GM21423 (cell line): ENCODE results near the gene MIF4GD.
"Not testable (repeated sequence)": the region's sequence is repeated elsewhere in the genome, so short reads cannot be mapped to it uniquely, and the experiment has no call there.

Experiments
- ATAC-seq: cut with Tn5 transposase; IDR thresholded peaks from one replicate; pipeline ENCODE4 v1.9.1; 2021; ENCODE audit warnings: mild to moderate bottlenecking, moderate library complexity; ENCODE audit not compliant: unreplicated experiment

The MIF4GD gene

DNA sequence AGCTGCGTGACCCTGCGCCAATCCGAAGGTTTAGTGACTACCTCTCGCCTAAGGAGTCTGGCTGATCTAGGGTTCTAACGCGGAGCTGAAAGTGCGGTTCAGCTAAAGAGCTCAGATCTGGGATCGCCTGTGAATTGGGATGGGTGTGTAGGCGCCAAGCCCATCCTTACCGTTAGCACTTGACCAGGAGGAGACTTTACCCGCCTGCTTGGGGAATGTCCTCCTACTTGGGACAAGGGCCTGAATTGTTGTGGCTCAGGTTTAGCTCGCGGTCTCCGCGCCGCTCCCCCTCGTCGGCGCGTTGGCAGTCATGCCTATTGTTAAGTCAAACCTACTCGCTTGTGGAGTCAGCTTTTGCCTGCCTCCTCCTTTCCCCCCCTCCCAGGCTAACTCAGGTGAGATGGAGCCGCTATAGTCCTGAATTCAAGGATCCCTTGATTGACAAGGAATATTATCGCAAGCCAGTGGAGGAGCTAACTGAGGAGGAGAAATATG lies 8.9 kb downstream of the MIF4GD start:
- no peak for ATAC-seq

DNA sequence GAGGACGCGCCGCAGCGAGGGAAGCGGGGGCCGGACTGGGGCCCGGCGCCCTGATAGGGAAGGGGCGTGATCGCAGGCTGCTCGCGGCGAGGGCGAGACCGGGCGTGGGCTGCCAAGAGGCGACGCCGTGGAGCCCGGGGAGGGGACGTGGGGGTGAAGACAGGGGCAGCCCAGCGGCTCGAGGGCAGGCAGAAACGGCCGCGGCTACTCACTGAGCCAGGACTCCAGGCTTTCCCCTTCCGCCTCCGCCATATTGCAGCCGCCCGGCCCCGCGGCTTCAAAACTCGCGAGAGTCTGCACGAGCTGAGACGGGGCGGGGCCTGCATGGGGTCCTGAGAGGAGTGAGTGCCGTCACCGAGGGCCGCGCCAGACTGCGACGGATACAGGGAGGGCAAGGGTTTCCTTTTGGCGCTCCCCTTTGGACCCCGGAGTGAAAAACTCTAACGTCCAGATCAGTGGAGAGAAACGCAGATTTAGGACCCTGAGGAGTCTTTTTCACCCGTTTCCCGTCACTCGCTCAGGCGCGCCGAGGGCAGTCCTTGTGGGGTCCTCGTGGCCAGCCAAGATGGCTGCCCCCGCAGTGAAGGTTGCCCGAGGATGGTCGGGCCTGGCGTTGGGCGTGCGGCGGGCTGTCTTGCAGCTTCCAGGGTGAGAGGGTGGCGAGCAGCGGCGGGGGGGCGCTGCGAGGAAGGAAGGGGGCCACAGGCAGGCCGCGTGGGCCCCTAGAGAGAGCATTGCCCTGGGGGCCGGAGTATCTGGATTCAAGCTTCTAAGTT lies 9.5 kb downstream of the MIF4GD start, which contains the start of the genes GGA3 and MRPS7:
GGA3 (minus strand) TSS at position 271 of the 776 bp plus-strand sequence; CDS start at position 252, 19 bp downstream.
MRPS7 (plus strand) TSS at position 544 of the 776 bp plus-strand sequence; CDS start at position 566, 22 bp downstream.
- peak; percentile 92 for ATAC-seq

DNA sequence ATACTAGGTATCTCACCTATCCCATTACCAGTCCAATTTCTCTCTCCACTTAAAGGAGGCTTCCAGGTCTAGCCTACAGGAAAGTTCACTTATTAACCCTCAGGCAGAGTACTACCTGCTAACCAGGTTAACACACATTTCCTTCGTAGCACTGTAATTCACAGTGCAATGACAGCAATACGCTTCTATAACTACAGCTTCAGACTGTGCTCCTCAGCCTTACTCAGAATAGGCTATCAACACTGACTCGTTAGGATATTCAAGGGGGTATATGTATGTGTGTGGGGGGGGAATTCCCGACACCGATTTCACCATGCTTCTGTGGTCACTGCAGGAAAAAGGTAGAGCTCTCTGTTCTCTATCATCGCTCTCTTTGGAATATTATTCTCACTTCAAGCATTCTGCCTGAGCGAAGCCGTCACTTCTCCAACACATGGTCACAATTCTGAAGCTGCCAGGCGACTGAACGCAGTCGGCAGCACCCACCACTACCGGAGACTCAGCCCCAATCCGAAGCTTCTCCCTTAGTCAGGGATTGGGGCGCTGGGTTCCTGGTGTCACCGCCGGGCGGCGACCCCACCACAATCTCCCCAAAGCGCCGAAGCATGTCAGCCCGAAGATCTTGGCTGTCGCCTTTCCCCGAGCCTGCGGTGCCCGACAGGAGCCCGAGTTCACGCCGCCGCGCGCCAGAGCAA lies 10.2 kb downstream of the MIF4GD start:
- no peak for ATAC-seq

DNA sequence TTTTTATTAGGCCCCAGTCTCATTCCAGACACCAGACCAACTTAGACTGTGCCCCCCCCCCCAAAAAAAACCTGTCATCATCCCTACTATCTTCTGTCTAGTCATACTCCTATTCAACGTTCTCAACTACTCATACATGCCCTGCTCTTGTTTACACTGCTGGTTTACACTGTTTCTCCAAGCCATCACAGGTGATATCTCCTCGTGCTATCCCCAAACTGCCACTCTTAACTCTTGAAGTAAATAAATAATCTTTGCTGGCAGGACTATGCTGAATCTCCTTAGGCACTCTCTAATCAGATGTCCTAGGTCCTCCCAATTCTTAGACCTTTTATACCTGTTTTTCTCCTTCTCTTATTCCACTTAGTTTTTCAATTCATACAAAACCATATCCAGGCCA lies 13.8 kb downstream of the MIF4GD start:
- not testable (repeated sequence) for ATAC-seq

DNA sequence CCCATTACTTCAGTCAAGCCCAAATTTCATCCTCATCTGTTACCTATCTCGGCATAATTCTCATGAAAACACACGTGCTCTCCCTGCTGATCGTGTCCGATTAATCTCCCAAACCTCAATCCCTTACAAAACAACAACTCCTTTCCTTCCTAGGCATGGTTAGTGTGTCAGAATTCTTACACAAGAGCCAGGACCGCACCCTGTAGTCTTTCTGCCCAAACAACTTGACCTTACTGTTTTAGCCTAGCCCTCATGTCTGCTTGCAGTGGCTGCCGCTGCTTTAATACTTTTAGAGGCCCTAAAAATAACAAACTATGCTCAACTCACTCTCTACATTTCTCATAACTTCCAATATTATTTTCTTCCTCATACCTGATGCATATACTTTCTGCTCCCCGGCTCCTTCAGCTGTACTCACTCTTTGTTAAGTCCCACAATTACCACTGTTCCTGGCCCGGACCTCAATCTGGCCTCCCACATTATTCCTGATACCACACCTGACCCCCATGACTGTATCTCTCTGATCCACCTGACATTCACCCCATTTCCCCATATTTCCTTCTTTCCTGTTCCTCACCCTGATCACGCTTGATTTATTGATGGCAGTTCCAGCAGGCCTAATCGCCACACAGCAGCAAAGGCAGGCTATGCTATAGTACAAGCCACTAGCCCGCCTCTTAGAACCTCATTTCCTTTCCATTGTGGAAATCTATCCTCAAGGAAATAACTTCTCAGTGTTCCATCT lies 14.9 kb downstream of the MIF4GD start:
- ATAC-seq = not testable (repeated sequence)

DNA sequence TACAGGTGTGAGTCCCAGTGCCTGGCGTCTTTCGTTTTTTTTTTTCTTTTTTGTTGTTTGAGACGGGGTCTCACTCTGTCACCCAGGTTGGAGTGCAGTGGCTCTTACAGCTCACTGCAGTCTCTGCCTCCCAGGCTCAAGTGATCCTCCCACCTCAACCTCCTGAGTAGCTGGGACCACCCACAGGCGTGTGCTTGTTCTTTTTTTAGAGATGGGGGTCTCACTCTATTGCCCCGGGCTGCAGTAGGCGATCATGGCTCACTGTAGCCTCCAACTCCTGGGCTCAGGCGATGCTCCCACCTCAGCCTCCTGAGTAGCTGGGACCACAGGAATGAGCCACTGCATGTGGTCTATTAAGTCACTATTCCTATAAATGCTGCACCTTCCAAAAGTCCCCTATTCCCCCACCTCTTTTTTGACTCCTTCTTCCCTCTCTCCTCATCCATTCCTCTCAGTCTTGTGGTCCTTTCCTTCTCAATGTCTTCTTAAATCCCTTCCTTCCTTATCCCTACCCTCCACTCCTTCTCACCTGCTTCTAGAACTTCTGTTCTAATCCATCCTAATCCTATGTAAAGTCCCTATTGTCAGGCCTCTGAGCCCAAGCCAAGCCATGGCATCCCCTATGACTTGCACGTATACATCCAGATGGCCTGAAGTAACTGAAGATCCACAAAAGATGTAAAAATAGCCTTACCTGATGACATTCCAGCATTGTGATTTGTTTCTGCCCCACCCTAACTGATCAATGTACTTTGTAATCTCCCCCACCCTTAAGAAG lies 18.8 kb downstream of the MIF4GD start:
- no peak for ATAC-seq

DNA sequence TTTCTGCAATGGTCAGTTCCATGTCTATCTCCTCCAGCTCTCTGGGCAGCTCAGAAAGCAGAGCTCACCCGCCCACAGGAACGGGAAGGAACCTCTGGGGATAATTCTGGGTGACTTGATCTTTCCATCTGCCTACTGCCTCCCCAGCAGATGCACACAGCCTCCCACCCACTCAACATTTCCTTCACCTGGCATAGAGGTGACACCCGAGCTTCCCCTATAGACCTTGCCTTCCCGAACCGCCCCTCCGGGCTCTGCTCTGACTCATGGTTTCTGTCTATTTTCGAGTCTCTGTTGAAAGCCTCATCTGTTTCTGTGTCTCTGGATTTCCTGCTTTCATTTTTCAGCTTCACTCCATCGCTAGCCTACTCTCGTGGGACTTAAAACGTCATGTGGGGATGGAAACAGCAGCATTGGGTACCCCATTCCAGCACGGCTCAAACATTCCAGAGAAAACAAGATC lies 21.0 kb downstream of the MIF4GD start:
- ATAC-seq = peak; percentile 86

DNA sequence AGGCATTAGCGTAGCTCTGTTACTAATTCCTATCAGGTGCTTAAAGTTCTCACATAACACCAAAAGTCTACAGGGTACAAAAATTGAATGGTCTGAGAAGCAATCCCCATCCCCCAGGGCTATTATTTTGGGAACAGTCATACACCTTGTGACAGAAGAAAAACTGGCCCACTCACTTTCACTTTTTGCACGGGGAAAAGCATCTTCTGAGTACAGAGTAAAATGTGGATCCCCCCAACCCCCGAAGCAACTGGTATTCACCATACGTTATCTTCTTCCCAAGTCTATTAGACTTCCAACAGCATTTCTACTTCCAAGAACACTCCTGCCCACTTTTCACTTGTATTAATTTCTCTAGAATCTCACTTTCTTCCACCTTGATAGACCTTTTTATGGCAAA lies 21.5 kb downstream of the MIF4GD start:
- ATAC-seq = no peak

DNA sequence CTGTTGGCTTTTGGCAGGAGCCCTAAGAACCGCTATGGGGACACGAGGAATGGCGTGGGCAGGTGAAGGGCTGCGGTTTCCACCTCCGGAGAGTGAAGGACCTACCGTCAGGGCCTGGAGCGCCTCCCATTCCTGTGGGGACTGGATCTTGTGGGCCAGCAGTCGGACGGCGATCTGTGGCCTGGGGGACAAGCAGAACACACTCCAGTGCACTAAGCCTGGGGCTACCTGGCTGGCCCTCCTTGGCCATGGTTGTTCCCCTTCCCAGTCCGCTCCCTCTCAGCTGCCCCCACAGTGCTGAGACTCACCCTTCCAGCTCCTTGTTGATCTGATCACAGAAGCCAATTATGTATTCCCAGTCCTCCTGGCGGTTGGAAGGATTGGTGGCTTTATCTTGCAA lies 24.6 kb downstream of the MIF4GD start:
- ATAC-seq = no peak

DNA sequence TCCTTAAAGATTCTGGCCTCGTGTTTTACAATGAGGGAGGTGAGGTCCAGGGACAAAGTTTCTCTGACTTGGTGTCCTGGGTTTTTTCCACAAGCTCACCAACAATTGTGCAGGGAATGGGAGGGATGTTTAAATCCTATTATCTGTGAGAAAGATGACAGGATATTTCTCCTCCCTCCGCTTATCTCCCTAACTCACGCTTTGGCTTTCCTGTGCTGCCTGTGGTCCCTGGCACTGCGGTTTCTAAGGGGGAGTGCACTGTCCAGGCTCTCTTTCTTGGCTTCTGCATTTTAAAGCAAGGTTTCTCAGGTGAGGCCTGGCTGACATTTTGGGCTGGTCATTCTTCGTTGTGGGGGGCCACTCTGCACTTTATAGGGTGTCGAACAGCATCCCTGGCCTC lies 26.0 kb downstream of the MIF4GD start:
- no peak for ATAC-seq

DNA sequence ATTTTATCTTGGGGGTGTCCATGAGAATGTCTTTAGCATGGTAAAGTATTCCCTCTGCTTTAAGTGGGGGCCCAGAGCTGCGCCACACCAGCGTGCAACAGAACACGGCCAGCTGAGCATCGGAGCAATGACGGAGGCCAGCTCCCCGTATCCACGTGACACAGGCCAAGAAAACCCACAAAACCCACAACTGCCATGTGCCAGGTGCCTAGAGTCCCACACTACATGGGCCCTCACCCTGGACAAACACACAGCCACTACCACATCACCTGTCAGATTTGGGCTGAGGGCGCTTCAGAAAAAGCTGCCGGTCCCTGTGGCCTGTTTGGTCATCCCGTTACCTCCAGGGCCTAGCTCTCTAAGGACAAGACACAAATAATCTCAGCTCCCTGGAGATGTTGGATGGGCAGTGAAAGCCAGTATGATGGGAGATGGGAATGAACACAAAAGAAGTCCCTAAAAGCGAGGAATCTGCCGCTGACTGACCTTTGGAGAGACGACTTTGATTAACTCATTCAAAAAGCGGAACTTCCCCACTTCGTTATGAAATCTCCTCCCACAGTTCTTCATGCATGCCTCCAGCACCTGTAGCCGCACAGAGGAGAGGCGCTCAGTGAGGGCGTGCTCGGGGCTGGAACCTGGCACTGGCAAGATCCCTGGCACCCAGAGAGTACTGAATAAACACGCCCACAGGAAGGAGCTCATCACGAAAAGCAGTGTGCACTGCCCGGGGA lies 26.7 kb downstream of the MIF4GD start:
- ATAC-seq = no peak

DNA sequence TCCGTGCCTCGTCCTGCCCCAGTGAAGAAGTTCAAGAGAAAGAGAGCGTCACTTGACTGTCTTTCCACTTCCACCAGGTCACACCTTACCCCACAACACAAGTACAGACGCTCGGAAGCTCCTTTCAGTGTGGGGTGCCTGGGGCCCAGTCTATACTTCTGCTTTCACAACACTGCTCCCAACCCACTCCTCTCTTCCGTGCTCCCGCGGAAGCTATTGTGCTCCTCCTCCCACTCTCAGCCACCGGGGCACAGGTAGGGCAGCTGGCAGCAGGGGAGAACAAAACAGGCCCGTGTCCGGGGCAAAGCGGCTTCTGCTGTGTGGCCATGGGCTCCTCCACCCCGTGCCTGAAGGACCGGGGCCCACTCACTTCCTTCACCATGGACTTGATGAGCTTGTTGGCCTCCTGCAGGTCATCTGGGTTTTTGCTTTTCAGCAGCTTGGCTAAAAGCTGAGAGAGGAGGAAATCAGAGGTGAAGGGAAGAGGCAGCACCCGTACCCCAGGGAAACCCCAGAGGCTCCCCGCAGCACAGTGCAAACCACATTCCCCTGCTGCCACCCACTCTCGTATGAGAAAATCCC lies 28.5 kb downstream of the MIF4GD start:
- ATAC-seq = no peak

DNA sequence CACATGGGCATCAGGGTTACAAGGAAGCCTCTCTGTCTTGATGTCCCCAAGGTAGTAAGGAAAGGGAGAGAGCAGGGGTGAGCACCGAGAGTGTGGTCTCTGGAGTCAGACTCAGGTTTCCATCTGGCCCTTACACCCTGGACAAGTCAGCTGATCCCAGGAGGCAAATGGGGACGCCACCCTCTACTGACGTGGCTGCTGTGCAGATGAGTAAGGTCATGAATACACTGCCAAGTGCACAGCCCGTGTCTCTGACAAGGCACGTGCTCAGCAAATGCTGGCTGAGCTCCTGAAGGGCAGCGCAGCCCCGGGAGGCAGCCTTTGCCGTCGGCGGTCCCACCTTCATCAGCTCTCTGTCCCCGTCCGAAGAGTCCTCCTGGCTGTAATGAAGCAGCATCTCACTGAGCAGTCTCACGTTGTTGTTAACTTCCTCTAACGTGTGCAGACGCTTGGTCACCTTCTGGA lies 29.0 kb downstream of the MIF4GD start:
- no peak for ATAC-seq

DNA sequence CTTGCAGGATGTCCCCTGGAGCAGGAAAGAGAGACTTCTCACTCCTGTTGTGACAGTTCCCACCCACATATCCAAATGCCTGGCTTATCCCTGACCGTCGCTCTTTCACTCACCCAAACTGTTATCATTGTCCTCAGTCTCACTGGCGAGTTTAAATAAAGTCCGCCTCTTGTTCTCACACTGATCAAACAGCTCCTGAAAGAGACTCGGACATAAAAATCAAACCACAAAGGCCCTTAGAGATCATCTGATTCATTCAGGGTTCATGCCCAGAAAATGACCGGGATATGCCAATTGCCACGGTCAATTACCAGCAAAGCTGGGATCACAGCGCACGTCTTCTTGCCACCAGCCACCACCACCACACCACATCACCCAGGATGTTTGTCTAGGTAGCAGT lies 29.5 kb downstream of the MIF4GD start:
- no peak for ATAC-seq

DNA sequence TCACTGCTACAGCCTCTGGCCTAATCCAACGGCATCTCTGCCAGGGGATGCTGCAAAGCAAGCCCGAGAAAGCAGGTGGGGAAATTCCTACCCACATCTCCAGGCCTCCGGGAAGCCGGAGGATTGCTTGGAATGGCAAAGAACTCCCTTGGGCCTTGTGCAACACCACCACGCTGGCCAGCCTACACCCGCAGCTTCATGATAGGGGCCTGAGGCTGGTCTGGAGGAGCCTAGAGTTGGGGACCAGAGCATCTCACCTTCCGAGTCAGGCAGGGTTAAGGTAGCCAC lies 29.9 kb downstream of the MIF4GD start:
- ATAC-seq = no peak

DNA sequence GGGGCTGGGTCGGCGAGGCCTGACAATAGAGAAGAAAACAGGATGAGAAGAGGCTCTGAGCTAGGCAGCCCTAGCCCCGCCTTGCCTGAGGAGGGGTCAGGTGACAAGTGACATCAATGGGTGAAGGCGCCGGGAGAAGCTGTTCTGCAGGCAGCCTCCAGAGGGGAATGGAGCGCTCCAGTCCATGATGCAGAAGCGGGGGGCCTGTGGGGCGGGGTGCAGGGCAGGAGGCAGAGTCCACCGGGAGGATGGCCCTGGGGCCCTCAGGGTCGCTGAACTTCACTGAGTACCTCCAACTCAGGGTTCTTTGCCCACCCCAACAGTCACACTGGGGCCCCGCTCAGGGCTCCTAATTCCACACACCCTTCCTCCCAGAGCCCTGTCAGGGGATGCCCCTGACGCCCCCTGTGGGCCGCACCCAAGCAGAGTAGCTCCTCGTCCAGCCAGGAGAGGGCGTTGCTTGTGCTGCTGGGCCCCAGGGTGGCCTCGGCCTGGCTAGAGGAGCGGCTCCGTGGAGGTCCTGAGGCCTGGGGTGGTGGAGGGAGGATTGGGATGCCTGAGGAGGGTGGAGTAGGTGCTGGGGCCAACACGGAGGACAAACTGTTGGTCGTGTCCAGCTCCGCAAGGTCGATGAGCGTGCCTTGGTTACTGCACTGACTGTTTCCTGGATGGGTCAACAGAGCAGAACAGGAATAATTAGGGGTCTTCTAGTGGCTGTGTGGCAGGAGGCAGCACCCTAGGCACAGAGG lies 30.5 kb downstream of the MIF4GD start:
- ATAC-seq = no peak

DNA sequence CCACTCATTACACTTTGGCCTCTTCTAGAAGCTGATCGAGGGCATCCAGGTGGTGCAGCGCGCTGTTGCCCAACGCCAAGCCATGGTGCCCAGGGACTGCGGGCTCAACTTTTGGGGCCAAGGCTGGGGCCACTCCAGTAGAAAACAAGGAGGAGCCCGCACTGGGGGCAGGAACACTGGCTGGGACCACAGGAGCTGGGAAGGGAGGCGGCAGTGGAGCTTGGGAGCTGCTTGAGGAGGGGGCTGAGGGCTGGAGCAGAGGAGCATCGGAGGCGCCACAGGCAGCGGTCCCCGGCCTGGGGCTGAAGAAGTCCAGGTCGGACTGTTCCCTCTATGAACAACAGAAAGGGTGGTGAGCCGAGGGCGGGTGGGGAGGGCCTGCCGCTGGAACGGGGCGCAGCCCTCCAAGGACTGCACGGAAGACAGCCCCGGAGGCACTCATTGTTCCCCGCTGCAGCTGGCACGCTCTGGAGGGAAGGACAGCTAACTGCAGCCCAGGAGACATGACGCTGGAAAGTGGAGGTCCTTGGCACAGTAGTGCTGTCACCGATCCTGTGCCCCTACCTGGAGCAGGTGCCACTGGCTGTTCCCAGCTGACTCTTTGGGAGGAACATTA lies 31.1 kb downstream of the MIF4GD start:
- no peak for ATAC-seq

DNA sequence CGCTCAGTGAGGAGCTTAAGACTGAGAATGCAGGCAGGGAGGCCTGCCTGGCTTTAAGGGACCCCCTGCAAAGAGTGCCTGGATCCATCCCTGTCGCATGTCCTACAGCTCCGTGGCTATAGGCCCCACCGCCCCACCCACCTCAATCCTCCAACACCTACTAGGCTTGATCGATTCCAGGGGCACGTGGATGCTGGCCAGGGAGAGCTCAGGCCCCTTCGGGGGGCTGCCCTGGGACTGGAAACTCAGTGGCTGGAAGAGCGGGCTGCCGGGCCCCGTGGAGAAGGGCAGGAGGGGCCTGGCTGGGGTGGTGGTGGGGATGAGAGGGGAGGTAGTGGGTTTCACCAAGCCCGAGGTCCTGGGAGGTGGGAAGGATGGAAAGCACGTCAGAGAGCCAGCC lies 31.8 kb downstream of the MIF4GD start:
- ATAC-seq = no peak
